Parathyroid adenoma (tissue), 2 donors: ENCODE results near the gene KRT86.

Source experiments
- H2AFZ ChIP-seq: fragments of 300-600 bp; sonication (generic); one replicate; pipeline ENCODE4 v1.7.0; 2017; ENCODE audit warnings: antibody characterized with exemption, mild to moderate bottlenecking
- H3K27ac ChIP-seq: fragments of 300-600 bp; sonication (generic); one replicate; pipeline ENCODE4 v1.7.0; 2017
- H3K27me3 ChIP-seq: fragments of 300-600 bp; sonication (generic); one replicate; pipeline ENCODE4 v1.7.0; 2017; ENCODE audit warnings: low read length; ENCODE audit not compliant: control insufficient read depth, insufficient read depth
- H3K36me3 ChIP-seq: fragments of 300-600 bp; sonication (generic); one replicate; pipeline ENCODE4 v1.7.0; 2017; ENCODE audit warnings: low read length; ENCODE audit not compliant: control insufficient read depth, insufficient read depth
- H3K4me1 ChIP-seq: fragments of 300-600 bp; sonication (generic); one replicate; pipeline ENCODE4 v1.7.0; 2017; ENCODE audit warnings: control low read depth
- H3K4me2 ChIP-seq: fragments of 300-600 bp; sonication (generic); one replicate; pipeline ENCODE4 v1.7.0; 2017; ENCODE audit warnings: low read length
- H3K4me3 ChIP-seq: fragments of 300-600 bp; sonication (generic); one replicate; pipeline ENCODE4 v1.7.0; 2017; ENCODE audit warnings: low read depth, low read length
- H3K79me2 ChIP-seq: fragments of 300-600 bp; sonication (generic); one replicate; pipeline ENCODE4 v1.7.0; 2017; ENCODE audit warnings: control low read depth
- H3K9ac ChIP-seq: fragments of 300-600 bp; sonication (generic); one replicate; pipeline ENCODE4 v1.7.0; 2017; ENCODE audit warnings: mild to moderate bottlenecking
- H3K9me3 ChIP-seq: fragments of 300-600 bp; sonication (generic); one replicate; pipeline ENCODE4 v1.7.0; 2017; ENCODE audit warnings: low read length; ENCODE audit not compliant: control insufficient read depth
- CTCF ChIP-seq: fragments of 300-600 bp; sonication (generic); IDR thresholded peaks from one replicate; pipeline ENCODE4 v1.7.0; 2017; ENCODE audit warnings: antibody characterized with exemption, mild to moderate bottlenecking
- donor health status: primary hyperparathyroidism.

KRT86 gene

DNA sequence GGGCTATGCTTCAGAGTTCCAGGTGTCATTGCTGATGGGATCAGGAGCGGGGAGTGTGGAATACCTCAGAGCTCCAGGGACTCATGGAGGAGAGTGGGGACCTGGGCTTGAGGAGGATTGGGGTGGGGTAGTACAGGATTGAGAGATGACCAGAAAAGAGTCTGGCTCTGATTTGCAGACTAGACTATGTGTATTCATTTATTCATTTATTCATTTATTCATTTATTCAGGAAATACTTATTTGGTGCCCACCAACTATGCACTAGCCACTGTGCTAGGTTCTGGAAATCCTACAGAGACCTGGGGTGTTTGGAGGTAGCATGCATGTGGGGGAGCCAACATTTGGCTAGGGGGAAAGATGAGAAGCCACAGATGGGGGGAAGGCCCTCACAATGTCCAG is 47.6 kb downstream of the KRT86 start:
- Histone ChIP-seq H3K9me3 (no peaks in the 10 kb centered on the region), H3K27me3 (no peaks in the 10 kb centered on the region), H3K4me2 (no peak overlapping the region), H3K4me1 (no peaks in the 10 kb centered on the region), H3K36me3 (no peaks in the 10 kb centered on the region), H2AFZ (no peak overlapping the region), H3K4me3 (no peak overlapping the region), H3K9ac (no peak overlapping the region), H3K27ac (no peak overlapping the region), H3K79me2 (no peaks in the 10 kb centered on the region)
- no peak for TF ChIP-seq CTCF

- H3K9me3 ChIP-seq = no peaks in the 10 kb centered on the region
- no peak for TF ChIP-seq CTCF
- no peak overlapping the region for H2AFZ ChIP-seq
- H3K4me3 ChIP-seq = no peak overlapping the region
- no peak overlapping the region for H3K9ac ChIP-seq
- H3K4me1 ChIP-seq = no peaks in the 10 kb centered on the region
- H3K4me2 ChIP-seq = no peak overlapping the region
- no peaks in the 10 kb centered on the region for H3K36me3 ChIP-seq
- H3K79me2 ChIP-seq = no peaks in the 10 kb centered on the region
- H3K27me3 ChIP-seq = no peaks in the 10 kb centered on the region
- no peak overlapping the region for H3K27ac ChIP-seq
Measured at GRCh38 chr12:52323001-52323400, 48.6 kb downstream of the KRT86 start.

DNA sequence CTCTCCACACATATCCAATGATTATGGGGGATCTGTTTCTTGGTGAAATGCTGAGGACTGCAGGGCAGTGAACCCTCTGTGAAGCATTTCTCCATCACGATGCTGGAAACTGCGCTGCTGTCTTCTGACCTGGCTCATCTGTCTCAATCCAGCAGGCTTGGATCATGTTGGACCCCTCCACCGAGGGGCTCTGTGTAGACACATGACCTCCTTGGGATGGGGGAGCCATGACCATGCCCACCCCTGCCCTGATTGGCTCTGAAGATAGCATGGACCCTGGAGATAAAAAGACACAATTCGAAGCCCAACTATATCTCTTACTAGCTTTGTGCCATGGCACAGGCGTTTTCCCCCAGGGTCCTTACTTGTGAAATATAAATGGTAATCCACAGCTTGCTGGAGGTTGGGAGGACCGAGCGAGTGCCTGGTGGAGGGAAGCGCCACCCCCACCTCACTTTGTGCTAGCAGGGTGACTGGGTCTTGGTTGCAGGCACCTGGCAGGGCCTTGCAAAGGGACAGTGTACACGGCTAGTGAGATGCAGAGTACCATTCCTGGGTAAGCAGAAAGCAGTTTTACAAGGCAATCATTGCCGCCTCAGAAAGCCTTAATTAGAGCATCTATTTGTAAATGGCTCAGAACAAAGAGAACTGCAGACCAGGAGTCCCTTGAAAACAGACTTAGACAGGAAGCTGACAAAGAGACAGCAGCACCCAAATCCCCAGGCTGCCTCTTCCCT is 49.1 kb downstream of the KRT86 start:
- Histone ChIP-seq H3K9ac (no peak overlapping the region), H3K36me3 (no peaks in the 10 kb centered on the region), H3K9me3 (no peaks in the 10 kb centered on the region), H3K27me3 (no peaks in the 10 kb centered on the region), H3K4me1 (no peaks in the 10 kb centered on the region), H3K4me2 (no peak overlapping the region), H2AFZ (no peak overlapping the region), H3K4me3 (no peak overlapping the region), H3K79me2 (no peaks in the 10 kb centered on the region), H3K27ac (no peak overlapping the region)
- no peak for TF ChIP-seq CTCF

DNA sequence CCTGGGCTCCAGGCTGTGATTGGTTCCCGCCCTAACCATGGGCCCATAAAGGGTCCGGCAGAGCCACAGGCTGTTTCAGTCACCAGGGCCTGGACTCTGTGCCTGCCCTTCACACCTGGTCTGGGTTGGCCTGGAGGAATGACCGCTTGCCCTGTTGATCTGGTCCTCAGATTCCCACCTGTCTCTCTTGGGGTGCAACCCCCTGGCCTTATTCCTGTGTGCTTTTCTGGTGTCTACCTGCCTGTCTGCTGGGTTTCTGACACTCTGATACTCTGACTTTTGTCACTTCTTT is 49.7 kb downstream of the KRT86 start:
- no peaks in the 10 kb centered on the region for H3K4me1 ChIP-seq
- H3K4me2 ChIP-seq = no peak overlapping the region
- H3K9ac ChIP-seq = no peak overlapping the region
- H2AFZ ChIP-seq = no peak overlapping the region
- H3K27ac ChIP-seq = no peak overlapping the region
- H3K4me3 ChIP-seq = no peak overlapping the region
- H3K79me2 ChIP-seq = no peaks in the 10 kb centered on the region
- H3K27me3 ChIP-seq = no peaks in the 10 kb centered on the region
- no peaks in the 10 kb centered on the region for H3K9me3 ChIP-seq
- no peaks in the 10 kb centered on the region for H3K36me3 ChIP-seq
- no peak for TF ChIP-seq CTCF
